ENCODE data around the gene TIAM2.

The TIAM2 gene

GRCh38 chr6:155171747-155172449, 176.8 kb downstream of the TIAM2 start:
- Mint-ChIP-seq H3K9me3 (no peaks in the 10 kb centered on the region), H3K27ac (peak overlapping the region; percentile 68 to 80 (median 71)), H3K36me3 (ENCODE audit: low read depth) (no peaks in the 10 kb centered on the region)

DNA sequence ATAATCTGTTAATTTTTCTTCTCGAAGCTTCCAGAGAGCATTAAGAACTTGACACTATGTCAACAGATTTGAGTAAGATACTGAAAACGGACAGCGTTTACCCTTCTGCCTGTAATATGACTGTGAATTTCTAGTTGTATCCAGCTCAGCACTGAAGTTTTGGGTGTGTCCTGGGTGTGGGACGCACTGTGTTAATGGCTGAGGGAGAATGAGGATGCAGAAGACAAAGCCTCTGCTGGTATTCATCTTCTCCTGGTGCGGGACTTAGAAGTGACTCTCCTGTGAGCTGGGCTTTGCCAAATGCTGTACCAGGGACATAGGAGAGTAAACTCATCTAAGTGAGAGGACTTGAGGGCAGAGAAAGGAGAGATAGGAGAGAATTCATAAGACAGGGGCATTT, 178.4 kb downstream of the TIAM2 start:
- Mint-ChIP-seq H3K27me3 (ENCODE audit: low read depth) (no peaks in the 10 kb centered on the region), H3K4me3 (no peak overlapping the region), H3K27ac (no peak overlapping the region), H3K9me3 (no peaks in the 10 kb centered on the region), H3K36me3 (ENCODE audit: low read depth) (no peaks in the 10 kb centered on the region), H3K4me1 (peaks cover 30% of the 10 kb centered on the region)
- TF ChIP-seq CTCF (IDR thresholded peaks at IDR 0.05; ENCODE audit: unreplicated experiment in 3 of 3): no peak

More at GRCh38 chr6:155171747-155172449, 176.8 kb downstream of the TIAM2 start:
- H3K4me1 Mint-ChIP-seq: peaks cover 30% of the 10 kb centered on the region
- no peaks in the 10 kb centered on the region for H3K27me3 Mint-ChIP-seq (ENCODE audit: low read depth)
- no peak for TF ChIP-seq CTCF (IDR thresholded peaks at IDR 0.05; ENCODE audit: unreplicated experiment in 3 of 3)
- peak overlapping the region in 2 of 3 experiments; percentile 2 to 35 for H3K4me3 Mint-ChIP-seq

- no peaks in the 10 kb centered on the region for H3K9me3 Mint-ChIP-seq
- H3K36me3 Mint-ChIP-seq (ENCODE audit: low read depth): no peaks in the 10 kb centered on the region
- H3K27me3 Mint-ChIP-seq (ENCODE audit: low read depth): no peaks in the 10 kb centered on the region
- no peak overlapping the region for H3K4me3 Mint-ChIP-seq
- peaks cover 30% of the 10 kb centered on the region for H3K4me1 Mint-ChIP-seq
- TF ChIP-seq CTCF (IDR thresholded peaks at IDR 0.05; ENCODE audit: unreplicated experiment in 3 of 3): peak; percentile 58 to 72 (median 71)
- H3K27ac Mint-ChIP-seq: peak overlapping the region in 1 of 3 experiments; percentile 23
Observed at GRCh38 chr6:155174576-155175211, 179.6 kb downstream of the TIAM2 start.

GRCh38 chr6:155177363-155177961, 182.3 kb downstream of the TIAM2 start:
- H3K27me3 Mint-ChIP-seq (ENCODE audit: low read depth): no peaks in the 10 kb centered on the region

GRCh38 chr6:155181498-155181897, 186.4 kb downstream of the TIAM2 start:
- peaks cover 3% of the 10 kb centered on the region for H3K36me3 Mint-ChIP-seq (ENCODE audit: low read depth)
- no peak overlapping the region for H3K27ac Mint-ChIP-seq
- no peaks in the 10 kb centered on the region for H3K27me3 Mint-ChIP-seq (ENCODE audit: low read depth)
- H3K9me3 Mint-ChIP-seq: no peaks in the 10 kb centered on the region
- H3K4me3 Mint-ChIP-seq: no peak overlapping the region
- peaks cover 9% of the 10 kb centered on the region for H3K4me1 Mint-ChIP-seq
- no peak for TF ChIP-seq CTCF (IDR thresholded peaks at IDR 0.05; ENCODE audit: unreplicated experiment in 3 of 3)

More at GRCh38 chr6:155177363-155177961, 182.3 kb downstream of the TIAM2 start:
- Mint-ChIP-seq H3K27ac (no peak overlapping the region), H3K36me3 (ENCODE audit: low read depth) (peaks cover 3% of the 10 kb centered on the region), H3K4me1 (peaks cover 12% of the 10 kb centered on the region), H3K9me3 (no peaks in the 10 kb centered on the region), H3K4me3 (no peak overlapping the region)
- peak; percentile 63 to 81 (median 65) for TF ChIP-seq CTCF (IDR thresholded peaks at IDR 0.05; ENCODE audit: unreplicated experiment in 3 of 3)
